HL-60 (cell line): ENCODE data around the gene PTPRM.

Experiments used
- DNase-seq, 2 experiments: peaks; one replicate each; pipeline ENCODE4 v3.0.0-alpha.2; 2010 to 2020; ENCODE audit warnings: low read depth in 1 of 2, low spot score in 1 of 2
- H3K27ac ChIP-seq: fragments of 250-450 bp; sonication (Bioruptor Pico); replicated peaks from 2 replicates; pipeline ENCODE4 v1.5.1; 2020; ENCODE audit warnings: mild to moderate bottlenecking, moderate library complexity
- H3K27me3 ChIP-seq: fragments of 250-450 bp; sonication (Bioruptor Pico); 2 replicates; pipeline ENCODE4 v1.5.1; 2021; ENCODE audit warnings: mild to moderate bottlenecking, moderate library complexity; ENCODE audit not compliant: insufficient read depth, poor library complexity, severe bottlenecking
- H3K4me3 ChIP-seq: replicated peaks from 2 replicates; pipeline ENCODE4 v1.5.1; 2011; ENCODE audit warnings: mild to moderate bottlenecking, control low read depth, low read length; ENCODE audit not compliant: insufficient read depth
- CTCF ChIP-seq: IDR thresholded peaks from one replicate; pipeline ENCODE4 v1.5.1; 2011; ENCODE audit warnings: low read length, control low read depth, inconsistent platforms; ENCODE audit not compliant: insufficient read depth
- GABPA ChIP-seq: IDR thresholded peaks from 2 replicates; pipeline ENCODE4 v1.6.1; 2012; ENCODE audit warnings: low read depth
- POLR2AphosphoS5 ChIP-seq: IDR thresholded peaks from 2 replicates; pipeline ENCODE4 v1.6.1; 2012; ENCODE audit warnings: low read depth
- SPI1 ChIP-seq: IDR thresholded peaks from 2 replicates; pipeline ENCODE4 v1.6.1; 2012; ENCODE audit warnings: low read depth, mild to moderate bottlenecking, borderline replicate concordance
- TF ChIP-seq, protein P1 (sequence below): IDR thresholded peaks from 2 replicates; pipeline ENCODE4 v1.6.1; 2012; ENCODE audit warnings: low read depth; ENCODE audit not compliant: insufficient replicate concordance

Gene PTPRM

DNA sequence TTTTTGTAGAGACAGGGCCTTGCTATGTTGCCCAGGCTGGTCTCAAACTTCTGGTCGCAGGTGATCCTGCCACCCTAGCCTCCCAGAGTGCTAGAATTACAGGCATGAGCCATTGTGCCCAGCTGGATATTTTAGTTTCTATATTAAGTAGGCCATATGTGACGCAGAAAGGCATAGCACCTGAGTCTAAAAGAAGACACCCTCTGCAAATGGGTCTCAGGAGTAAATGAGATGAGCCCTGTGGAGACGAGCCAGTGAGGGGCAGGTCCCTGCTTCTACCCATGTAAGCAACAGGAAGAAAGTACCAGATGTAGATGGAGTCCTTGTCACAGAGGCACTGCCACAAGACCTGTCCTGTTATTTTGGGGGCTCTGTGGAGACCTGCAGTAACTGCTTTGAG is 322.4 kb downstream of the PTPRM start:
- peaks cover 5% of the 10 kb centered on the region for H3K27me3 ChIP-seq
- H3K4me3 ChIP-seq = no peak overlapping the region
- TF ChIP-seq GABPA (no peak), CTCF (no peak), SPI1 (no peak), POLR2AphosphoS5 (no peak)
- TF ChIP-seq, protein P1, sequence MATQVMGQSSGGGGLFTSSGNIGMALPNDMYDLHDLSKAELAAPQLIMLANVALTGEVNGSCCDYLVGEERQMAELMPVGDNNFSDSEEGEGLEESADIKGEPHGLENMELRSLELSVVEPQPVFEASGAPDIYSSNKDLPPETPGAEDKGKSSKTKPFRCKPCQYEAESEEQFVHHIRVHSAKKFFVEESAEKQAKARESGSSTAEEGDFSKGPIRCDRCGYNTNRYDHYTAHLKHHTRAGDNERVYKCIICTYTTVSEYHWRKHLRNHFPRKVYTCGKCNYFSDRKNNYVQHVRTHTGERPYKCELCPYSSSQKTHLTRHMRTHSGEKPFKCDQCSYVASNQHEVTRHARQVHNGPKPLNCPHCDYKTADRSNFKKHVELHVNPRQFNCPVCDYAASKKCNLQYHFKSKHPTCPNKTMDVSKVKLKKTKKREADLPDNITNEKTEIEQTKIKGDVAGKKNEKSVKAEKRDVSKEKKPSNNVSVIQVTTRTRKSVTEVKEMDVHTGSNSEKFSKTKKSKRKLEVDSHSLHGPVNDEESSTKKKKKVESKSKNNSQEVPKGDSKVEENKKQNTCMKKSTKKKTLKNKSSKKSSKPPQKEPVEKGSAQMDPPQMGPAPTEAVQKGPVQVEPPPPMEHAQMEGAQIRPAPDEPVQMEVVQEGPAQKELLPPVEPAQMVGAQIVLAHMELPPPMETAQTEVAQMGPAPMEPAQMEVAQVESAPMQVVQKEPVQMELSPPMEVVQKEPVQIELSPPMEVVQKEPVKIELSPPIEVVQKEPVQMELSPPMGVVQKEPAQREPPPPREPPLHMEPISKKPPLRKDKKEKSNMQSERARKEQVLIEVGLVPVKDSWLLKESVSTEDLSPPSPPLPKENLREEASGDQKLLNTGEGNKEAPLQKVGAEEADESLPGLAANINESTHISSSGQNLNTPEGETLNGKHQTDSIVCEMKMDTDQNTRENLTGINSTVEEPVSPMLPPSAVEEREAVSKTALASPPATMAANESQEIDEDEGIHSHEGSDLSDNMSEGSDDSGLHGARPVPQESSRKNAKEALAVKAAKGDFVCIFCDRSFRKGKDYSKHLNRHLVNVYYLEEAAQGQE = no peak
- H3K27ac ChIP-seq = no peak overlapping the region
- DNase-seq = no peak

GRCh38 chr18:7890075-7890474 is 323.0 kb downstream of the PTPRM start:
- Histone ChIP-seq H3K4me3 (no peak overlapping the region), H3K27me3 (peaks cover 5% of the 10 kb centered on the region), H3K27ac (no peak overlapping the region)
- DNase-seq = no peak
- TF ChIP-seq, protein P1 = no peak
- TF ChIP-seq CTCF = no peak
- no peak for TF ChIP-seq POLR2AphosphoS5
- no peak for TF ChIP-seq SPI1
- TF ChIP-seq GABPA = no peak

DNA sequence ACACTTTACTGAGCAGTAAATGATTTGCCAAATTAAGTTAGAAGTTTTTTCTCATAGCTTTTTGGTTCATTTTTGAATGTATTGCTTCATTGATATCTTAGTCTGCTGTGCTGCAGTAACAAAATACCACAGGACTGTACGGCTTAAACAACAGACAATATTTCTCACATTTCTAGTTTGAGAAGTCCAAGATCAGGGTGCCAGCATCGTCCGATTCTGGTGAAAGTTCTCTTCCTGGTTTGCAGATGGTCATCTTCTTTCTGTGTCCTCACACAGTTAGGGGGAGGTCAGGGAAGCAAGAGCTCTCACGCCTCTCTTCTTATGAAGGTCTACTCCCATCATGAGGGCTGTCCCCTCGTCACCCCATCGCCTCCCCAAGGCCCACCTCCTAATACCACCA is 325.4 kb downstream of the PTPRM start:
- no peak overlapping the region for H3K4me3 ChIP-seq
- no peak for DNase-seq
- peaks cover 4% of the 10 kb centered on the region for H3K27me3 ChIP-seq
- no peak for TF ChIP-seq CTCF
- TF ChIP-seq, protein P1 = no peak
- TF ChIP-seq SPI1 = no peak
- no peak for TF ChIP-seq POLR2AphosphoS5
- TF ChIP-seq GABPA = no peak
- no peak overlapping the region for H3K27ac ChIP-seq
